HL-60/S4 treated with phorbol 12-myristate 13-acetate at 8.2 ng/mL for 4 days and 3 days (cell line): ENCODE data around the gene PLCD3.

Experiments used
- in situ Hi-C: fragments of 300-500 bp; cut with MboI; formaldehyde crosslinking; loops from 2 replicates; pipeline ENCODE4 v1.15.0; 2022; ENCODE audit warnings: low sequenced_read_pairs

Gene PLCD3

GRCh38 chr17:45104907-45105624 lies 27.2 kb downstream of the PLCD3 start:
- in situ Hi-C loops, result no loop called here

- in situ Hi-C loops, result no loop called here
Measured at GRCh38 chr17:45104497-45104896, 27.8 kb downstream of the PLCD3 start.

GRCh38 chr17:45104029-45104428 lies 28.3 kb downstream of the PLCD3 start:
- in situ Hi-C loops, result no loop called here

GRCh38 chr17:45103269-45103795 lies 29.0 kb downstream of the PLCD3 start:
- in situ Hi-C loops, result no loop called here

- in situ Hi-C loops, result no loop called here
Measured at GRCh38 chr17:45102856-45103255, 29.5 kb downstream of the PLCD3 start.

- in situ Hi-C loops, result no loop called here
Measured at GRCh38 chr17:45101883-45102811, 30.2 kb downstream of the PLCD3 start.

- in situ Hi-C loops, result no loop called here
Measured at GRCh38 chr17:45101546-45101882, 30.8 kb downstream of the PLCD3 start.

GRCh38 chr17:45098869-45099616 lies 33.3 kb downstream of the PLCD3 start:
- in situ Hi-C loops, result no loop called here

- in situ Hi-C loops, result no loop called here
Measured at GRCh38 chr17:45098081-45098868, 34.0 kb downstream of the PLCD3 start.

- in situ Hi-C loops, result no loop called here
Measured at GRCh38 chr17:45096926-45097325, 35.4 kb downstream of the PLCD3 start.

- in situ Hi-C loops, result no loop called here
Measured at GRCh38 chr17:45096141-45096540, 36.2 kb downstream of the PLCD3 start.

- in situ Hi-C loops, result no loop called here
Measured at GRCh38 chr17:45093444-45094110, 38.7 kb downstream of the PLCD3 start.

- in situ Hi-C loops, result no loop called here
Measured at GRCh38 chr17:45092911-45093430, 39.3 kb downstream of the PLCD3 start.

GRCh38 chr17:45091778-45092425 lies 40.4 kb downstream of the PLCD3 start:
- in situ Hi-C loops, result no loop called here

- in situ Hi-C loops, result no loop called here
Measured at GRCh38 chr17:45090711-45091110, 41.6 kb downstream of the PLCD3 start.

- in situ Hi-C loops, result no loop called here
Measured at GRCh38 chr17:45088741-45089140, 43.6 kb downstream of the PLCD3 start.

- in situ Hi-C loops, result no loop called here
Measured at GRCh38 chr17:45087978-45088377, 44.3 kb downstream of the PLCD3 start.

GRCh38 chr17:45087504-45087975 lies 44.8 kb downstream of the PLCD3 start:
- in situ Hi-C loops, result no loop called here
